NCI-H2196 treated with DMSO at 0.1 percent for 48 hours (cell line): ENCODE data around the gene NOTCH1.

Source experiments
- DNase-seq: peaks from one replicate; lab custom pipeline; 2025; ENCODE audit not compliant: unreplicated experiment; lab: John Stamatoyannopoulos, UW

NOTCH1 gene

GRCh38 chr9:136546697-136547501, 1.1 kb upstream of the NOTCH1 start:
- no peak for DNase-seq

DNA sequence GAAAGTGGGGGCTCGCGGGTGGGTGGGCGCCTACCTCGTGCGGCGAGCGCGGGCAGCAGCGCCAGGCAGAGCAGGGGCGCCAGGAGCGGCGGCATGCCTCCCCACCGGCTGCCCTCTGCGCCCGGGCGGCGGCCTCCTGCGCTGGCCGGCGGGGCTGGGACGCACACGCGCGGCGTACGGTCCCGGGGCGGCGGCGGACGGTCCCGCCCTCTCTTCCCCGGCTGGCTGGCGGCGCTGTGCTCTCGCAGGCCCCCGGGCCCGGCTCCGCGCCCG, 220 bp downstream of the NOTCH1 start:
- DNase-seq, result no peak

DNA sequence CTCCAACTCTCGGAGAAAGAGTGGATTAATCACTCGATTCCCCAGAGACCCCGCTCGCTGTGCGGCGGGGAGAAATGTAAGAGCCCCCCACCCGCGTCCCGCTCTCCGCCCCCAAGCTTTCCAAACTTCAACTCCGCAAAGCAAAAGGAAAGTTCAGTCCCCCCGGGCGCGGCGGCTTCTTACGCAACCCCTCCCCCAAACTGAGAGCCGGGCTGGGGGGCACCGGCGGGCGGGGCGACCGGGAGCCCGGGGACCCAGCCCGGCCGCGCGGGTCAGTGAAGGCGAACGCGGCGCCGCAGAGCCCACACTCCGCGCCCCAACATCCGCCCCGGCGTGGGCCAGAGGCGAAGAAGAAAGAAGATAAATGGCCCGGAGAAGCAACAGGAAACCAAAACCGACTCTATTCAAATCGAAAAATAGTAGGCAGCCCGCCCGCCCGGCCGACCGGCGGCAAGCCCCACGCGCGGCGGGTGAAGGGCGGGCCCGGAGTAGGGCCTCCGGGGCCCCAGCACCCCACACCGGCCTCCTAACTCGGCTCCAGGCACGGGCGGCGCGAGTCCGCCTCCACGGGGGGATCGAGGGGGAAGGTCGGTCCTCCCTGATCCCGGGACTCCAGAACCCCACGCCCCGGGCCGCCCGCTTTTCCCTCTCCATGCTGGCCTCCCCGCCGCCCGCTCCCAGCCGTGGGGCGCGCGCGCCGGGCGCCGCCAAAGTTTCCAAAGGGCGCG, 720 bp downstream of the NOTCH1 start:
- no peak for DNase-seq

- no peak for DNase-seq
Observed at GRCh38 chr9:136544548-136544963, 1.3 kb downstream of the NOTCH1 start.

DNA sequence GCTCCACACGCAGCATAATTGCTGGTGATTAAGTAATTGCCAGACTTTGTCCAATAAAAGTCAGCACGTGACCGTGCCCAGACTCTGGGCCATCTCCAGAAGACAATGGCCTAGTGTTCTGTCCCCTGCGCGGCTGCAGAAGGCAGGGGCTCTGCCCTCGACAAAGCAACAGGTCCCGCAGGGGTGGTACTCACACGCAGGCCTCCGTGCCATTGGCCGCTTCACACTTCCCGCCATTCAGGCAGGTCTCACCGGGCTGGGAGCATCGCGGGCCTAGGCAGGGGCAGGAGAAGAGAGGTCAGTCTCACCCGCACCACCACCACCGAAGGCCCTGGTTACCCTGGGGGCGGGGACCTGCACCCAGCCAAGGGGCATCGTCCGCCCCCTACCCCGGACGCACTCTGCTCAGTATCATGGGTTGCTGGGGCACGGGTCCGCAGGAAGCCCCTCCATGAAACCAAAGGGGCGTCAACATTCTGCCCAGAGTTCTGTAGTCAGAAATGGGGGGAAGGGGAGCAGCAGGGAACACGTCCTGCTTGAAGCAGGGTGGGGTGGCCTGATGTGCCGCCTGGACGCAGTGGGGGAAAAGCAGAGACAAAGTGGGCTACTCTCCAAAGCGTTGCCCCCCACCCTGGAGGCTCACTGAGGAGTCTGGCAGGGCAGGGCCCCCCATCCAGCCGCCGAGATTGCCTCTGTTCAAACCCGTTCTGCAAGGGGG, 1.9 kb downstream of the NOTCH1 start:
- DNase-seq, result no peak

GRCh38 chr9:136543280-136543679, 2.6 kb downstream of the NOTCH1 start:
- no peak for DNase-seq

- DNase-seq, result no peak
Observed at GRCh38 chr9:136542241-136543040, 3.4 kb downstream of the NOTCH1 start.

DNA sequence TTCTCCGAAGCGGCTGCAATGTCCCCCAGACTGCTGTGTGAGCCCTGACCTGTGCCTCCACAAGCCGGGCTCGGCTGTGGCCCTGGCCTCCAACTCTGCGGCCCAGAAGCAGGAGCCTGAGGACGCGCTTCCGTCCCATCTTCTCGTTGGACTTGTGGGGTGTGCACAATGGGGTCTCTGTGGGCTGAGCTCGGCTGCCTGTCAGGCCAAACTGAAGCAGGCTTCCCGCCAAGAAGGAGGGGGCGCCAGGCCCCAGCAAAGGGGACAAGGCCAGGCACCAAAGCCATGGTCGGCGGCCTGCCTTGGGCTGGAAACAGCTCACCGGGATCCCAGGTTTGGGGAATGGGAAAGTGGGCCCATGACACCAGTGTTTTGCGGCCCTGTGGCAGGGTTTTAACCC, 4.1 kb downstream of the NOTCH1 start:
- DNase-seq, result no peak

GRCh38 chr9:136541179-136541578, 4.7 kb downstream of the NOTCH1 start:
- DNase-seq, result no peak

DNA sequence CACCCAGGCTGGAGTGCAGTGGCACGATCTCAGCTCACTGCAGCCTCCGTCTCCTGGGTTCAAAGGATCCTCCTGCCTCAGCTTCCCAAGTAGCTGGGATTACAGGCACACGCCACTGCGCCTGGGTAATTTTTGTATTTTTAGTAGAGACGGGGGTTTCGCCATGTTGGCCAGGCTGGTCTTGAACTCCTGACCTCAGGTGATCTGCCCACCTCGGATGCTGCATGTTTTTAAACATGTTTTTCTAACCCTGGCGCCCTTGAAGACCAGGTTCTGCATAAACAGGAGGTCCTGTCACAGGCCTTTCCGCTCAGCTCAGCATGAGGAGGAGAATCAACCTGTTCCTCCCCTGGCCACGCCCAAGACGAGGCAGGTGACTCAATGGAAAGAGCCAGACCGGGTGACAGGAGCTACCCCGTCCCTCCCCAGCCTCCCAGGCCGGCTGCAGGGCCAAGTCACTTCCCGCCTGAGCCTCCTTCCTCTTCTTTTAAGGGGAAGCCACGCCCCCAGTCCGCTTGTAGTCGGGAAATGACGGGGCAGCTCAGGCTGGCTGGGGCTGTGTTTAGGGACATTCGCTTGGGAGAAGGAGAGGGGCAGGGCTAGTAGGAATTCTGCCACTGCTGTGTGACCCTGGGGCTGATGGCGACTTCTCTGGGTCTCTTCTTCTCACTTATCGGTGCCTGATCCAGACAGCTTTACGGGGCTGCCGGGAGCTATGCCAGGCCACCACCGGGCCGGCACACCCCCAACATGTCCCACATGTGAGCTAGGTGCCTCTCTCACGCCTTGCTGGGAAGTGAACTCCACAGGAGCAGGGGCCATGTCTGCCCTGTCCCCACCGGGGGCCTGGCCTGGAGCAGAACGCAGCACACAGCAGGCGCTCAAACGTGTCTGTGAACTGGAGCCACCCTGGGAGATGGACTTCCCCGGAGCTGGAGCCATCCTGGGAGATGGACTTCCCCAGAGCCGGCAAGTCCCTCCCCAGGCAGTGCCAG, 6.1 kb downstream of the NOTCH1 start:
- DNase-seq, result no peak

GRCh38 chr9:136538599-136539426, 7.0 kb downstream of the NOTCH1 start:
- DNase-seq, result no peak

DNA sequence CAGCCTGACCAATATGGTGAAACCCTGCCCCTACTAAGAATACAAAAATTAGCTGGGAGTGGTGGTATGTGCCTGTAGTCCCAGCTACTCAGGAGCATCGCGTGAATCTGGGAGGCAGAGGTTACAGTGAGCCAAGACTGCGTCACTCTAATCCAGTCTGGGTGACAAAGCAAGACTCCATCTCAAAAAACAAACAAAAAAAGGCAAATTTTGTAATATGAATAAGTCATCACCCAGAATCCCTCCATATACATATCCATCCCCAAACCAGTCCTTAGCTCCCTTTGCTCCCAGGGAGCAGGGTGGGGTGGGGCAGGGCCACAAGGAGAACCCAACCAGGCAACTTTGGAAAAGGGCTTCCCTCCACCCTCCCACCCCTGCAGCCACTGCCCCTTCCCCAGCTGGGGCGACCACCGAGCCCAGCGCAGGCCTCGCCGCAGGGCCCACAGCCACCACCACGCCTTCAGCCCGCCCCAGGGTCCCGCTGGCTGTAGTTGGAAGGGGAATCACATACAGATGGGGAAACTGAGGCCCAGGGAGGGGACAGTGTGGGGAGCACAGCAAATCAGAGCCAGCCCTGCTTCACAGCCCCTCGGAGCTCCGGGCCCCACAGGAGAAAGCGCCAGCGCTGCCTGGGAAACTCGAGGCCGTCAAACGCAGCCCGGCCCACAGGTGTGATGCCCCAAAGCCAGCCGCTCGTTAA, 7.8 kb downstream of the NOTCH1 start:
- DNase-seq, result no peak

DNA sequence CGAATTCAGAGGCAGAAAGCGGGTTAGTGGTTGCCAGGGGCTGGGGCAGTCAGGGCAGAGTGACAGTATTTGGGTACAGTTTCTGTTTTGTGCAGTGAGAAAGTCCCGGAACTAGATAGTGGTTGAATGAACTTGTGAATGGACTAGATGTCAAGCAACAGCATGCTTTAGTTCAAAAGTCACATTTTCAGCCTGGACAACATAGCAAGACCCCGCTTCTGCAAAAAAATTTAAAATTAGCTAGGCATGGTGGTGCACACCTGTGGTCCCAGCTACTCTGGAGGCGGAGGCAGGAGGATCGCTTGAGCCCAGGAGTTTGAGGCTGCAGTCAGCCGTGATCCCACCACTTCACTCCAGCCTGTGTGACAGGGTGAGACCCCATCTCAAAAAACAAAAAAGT, 8.4 kb downstream of the NOTCH1 start:
- DNase-seq, result no peak

GRCh38 chr9:136536721-136537241, 9.1 kb downstream of the NOTCH1 start:
- no peak for DNase-seq

GRCh38 chr9:136536051-136536720, 9.7 kb downstream of the NOTCH1 start:
- no peak for DNase-seq

GRCh38 chr9:136535070-136535469, 10.8 kb downstream of the NOTCH1 start:
- no peak for DNase-seq

- no peak for DNase-seq
Observed at GRCh38 chr9:136534366-136534765, 11.5 kb downstream of the NOTCH1 start.

DNA sequence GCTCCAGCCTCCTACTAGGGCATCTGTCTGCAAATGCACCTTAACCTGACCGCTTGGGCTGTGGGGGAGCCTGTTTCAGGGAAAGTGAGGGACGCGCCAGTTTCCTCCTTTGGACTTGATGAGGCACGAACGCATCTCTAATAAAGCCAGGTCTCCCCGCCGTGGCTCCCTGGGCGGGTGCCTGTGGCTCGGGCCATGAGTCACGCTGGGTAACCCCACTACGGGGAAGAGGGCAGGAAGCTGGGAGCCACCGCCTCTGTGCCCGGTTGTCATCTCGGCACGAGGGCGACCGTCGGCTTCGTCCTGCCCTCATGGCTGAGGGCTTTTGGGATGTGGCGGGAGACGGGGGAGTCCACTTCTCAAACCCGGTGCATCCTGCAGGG, 12.1 kb downstream of the NOTCH1 start:
- DNase-seq, result no peak
